Measurements from ENCODE around the gene BEND7. TPM values are rescaled to one million over a fixed set of nuclear protein-coding genes. Genes with fewer than 3 reads are reported as not detected.

Gene BEND7
- total RNA-seq, 1 experiment from 2014 or later = 1.7 TPM

GRCh38 chr10:13560597-13560996, 31.8 kb upstream of the BEND7 start:
- ChIA-PET CTCF (no interaction called here), POLR2A (ENCODE audit: unreplicated experiment) (no interaction called here)
- Histone ChIP-seq H3K4me1 (replicated peaks; ENCODE audit: insufficient read depth) (0 out of 2 replicates have a peak, but pooled peaks cover 7% of the 10 kb centered on the region), H3K4me2 (no peak overlapping the region), H3K9me3 (ENCODE audit: insufficient read depth, low read depth) (no peaks in the 10 kb centered on the region), H2AFZ (no peak overlapping the region), H3K36me3 (ENCODE audit: low read depth) (no peaks in the 10 kb centered on the region), H3K9me2 (ENCODE audit: insufficient read depth) (no peaks in the 10 kb centered on the region), H3K4me3 (no peak overlapping the region), H3F3A (ENCODE audit: insufficient read depth, low read depth) (peaks cover 6% of the 10 kb centered on the region; the same call in 1 of the 2 replicates), H3K27me3 (ENCODE audit: insufficient read depth, low read depth) (peaks cover 54% of the 10 kb centered on the region), H4K20me1 (ENCODE audit: insufficient read depth) (no peaks in the 10 kb centered on the region), H3K79me2 (ENCODE audit: low read depth) (no peaks in the 10 kb centered on the region), H3K27ac (no peak overlapping the region)
- no peak for DNase-seq
- no peak for TF ChIP-seq EZH2 (IDR thresholded peaks at IDR 0.05; ENCODE audit: low read depth)
- intact Hi-C loops (cut with micrococcal nuclease; ENCODE audit: unreplicated experiment) = no loop called here
- BruUV-seq (replicated peaks) = no TSS peak

- CTCF ChIA-PET = no interaction called here
- no peaks in the 10 kb centered on the region for H3K9me3 ChIP-seq (ENCODE audit: insufficient read depth, low read depth)
- no peaks in the 10 kb centered on the region for H3K79me2 ChIP-seq (ENCODE audit: low read depth)
- H3F3A ChIP-seq (ENCODE audit: insufficient read depth, low read depth) = peaks cover 6% of the 10 kb centered on the region; the same call in 1 of the 2 replicates
- no peaks in the 10 kb centered on the region for H4K20me1 ChIP-seq (ENCODE audit: insufficient read depth)
- no peak overlapping the region for H3K4me2 ChIP-seq
- POLR2A ChIA-PET (ENCODE audit: unreplicated experiment) = interaction anchor here (0.7 kb wide), 1 partner anchor 28 kb away, joined by 16 read pairs; no protein-coding TSS in a partner anchor
- intact Hi-C loops (cut with micrococcal nuclease; ENCODE audit: unreplicated experiment) = no loop called here
- DNase-seq = no peak
- H3K27ac ChIP-seq = no peak overlapping the region
- 0 out of 2 replicates have a peak, but pooled peaks cover 7% of the 10 kb centered on the region for H3K4me1 ChIP-seq (replicated peaks; ENCODE audit: insufficient read depth)
- H3K4me3 ChIP-seq = no peak overlapping the region
- H3K27me3 ChIP-seq (ENCODE audit: insufficient read depth, low read depth) = peaks cover 48% of the 10 kb centered on the region
- H3K36me3 ChIP-seq (ENCODE audit: low read depth) = no peaks in the 10 kb centered on the region
- H2AFZ ChIP-seq = no peak overlapping the region
- no TSS peak for BruUV-seq (replicated peaks)
- TF ChIP-seq EZH2 (IDR thresholded peaks at IDR 0.05; ENCODE audit: low read depth) (no peak), CTCF (conservative IDR thresholded peaks at IDR 0.05) (no peak)
- H3K9me2 ChIP-seq (ENCODE audit: insufficient read depth) = no peaks in the 10 kb centered on the region
Measured at GRCh38 chr10:13559124-13559700, 30.4 kb upstream of the BEND7 start.

GRCh38 chr10:13555884-13556510, 27.2 kb upstream of the BEND7 start:
- Histone ChIP-seq H3K79me2 (ENCODE audit: low read depth) (no peaks in the 10 kb centered on the region), H3K4me3 (no peak overlapping the region), H3K27me3 (ENCODE audit: insufficient read depth, low read depth) (peaks cover 38% of the 10 kb centered on the region), H3K4me2 (no peak overlapping the region), H3K27ac (no peak overlapping the region), H3K9me2 (ENCODE audit: insufficient read depth) (no peaks in the 10 kb centered on the region), H4K20me1 (ENCODE audit: insufficient read depth) (no peaks in the 10 kb centered on the region), H3K36me3 (ENCODE audit: low read depth) (no peaks in the 10 kb centered on the region), H3F3A (ENCODE audit: insufficient read depth, low read depth) (peaks cover 6% of the 10 kb centered on the region; the same call in 1 of the 2 replicates), H2AFZ (no peak overlapping the region), H3K4me1 (replicated peaks; ENCODE audit: insufficient read depth) (0 out of 2 replicates have a peak, but pooled peaks cover 7% of the 10 kb centered on the region), H3K9me3 (ENCODE audit: insufficient read depth, low read depth) (no peaks in the 10 kb centered on the region; the same call in 1 of the 2 replicates)
- BruUV-seq (replicated peaks) = no TSS peak
- POLR2A ChIA-PET (ENCODE audit: unreplicated experiment) = no interaction called here
- peak in 1 of 2 experiments; percentile 41 for DNase-seq
- TF ChIP-seq CTCF (conservative IDR thresholded peaks at IDR 0.05) = no peak
- no peak for TF ChIP-seq EZH2 (IDR thresholded peaks at IDR 0.05; ENCODE audit: low read depth)
- intact Hi-C loops (cut with micrococcal nuclease; ENCODE audit: unreplicated experiment) = no loop called here
- CTCF ChIA-PET = no interaction called here

Data from PC-9 (cell line).